C4-2B (cell line): Measurements from ENCODE around the gene ADAMTS15.

Experiments
- H3K27ac ChIP-seq: fragments of 450-650 bp; 2 replicates; pipeline ENCODE4 v1.5.1; 2017
- CTCF ChIP-seq: fragments of 450-650 bp; conservative IDR thresholded peaks from 2 replicates; pipeline ENCODE4 v1.5.1; 2017; ENCODE audit warnings: mild to moderate bottlenecking
- ZFX ChIP-seq: fragments of 450-650 bp; IDR thresholded peaks from 2 replicates; pipeline ENCODE4 v1.6.1; 2017

Gene ADAMTS15

GRCh38 chr11:130477586-130478203, 29.2 kb downstream of the ADAMTS15 start:
- TF ChIP-seq CTCF (no peak), ZFX (no peak)

GRCh38 chr11:130478204-130478701, 29.8 kb downstream of the ADAMTS15 start:
- no peak overlapping the region for H3K27ac ChIP-seq
- no peak for TF ChIP-seq ZFX
- TF ChIP-seq CTCF: no peak

More at GRCh38 chr11:130477586-130478203, 29.2 kb downstream of the ADAMTS15 start:
- H3K27ac ChIP-seq: no peak overlapping the region

GRCh38 chr11:130478881-130479280, 30.4 kb downstream of the ADAMTS15 start:
- TF ChIP-seq CTCF (no peak), ZFX (no peak)
- H3K27ac ChIP-seq: no peak overlapping the region

GRCh38 chr11:130480186-130480585, 31.7 kb downstream of the ADAMTS15 start:
- TF ChIP-seq CTCF (no peak), ZFX (no peak)
- H3K27ac ChIP-seq: no peak overlapping the region

- no peak for TF ChIP-seq CTCF
- no peak for TF ChIP-seq ZFX
- H3K27ac ChIP-seq: no peak overlapping the region
Observed at GRCh38 chr11:130480711-130481140, 32.3 kb downstream of the ADAMTS15 start.

GRCh38 chr11:130483124-130483523, 34.7 kb downstream of the ADAMTS15 start:
- no peak for TF ChIP-seq CTCF
- TF ChIP-seq ZFX: no peak
- H3K27ac ChIP-seq: no peak overlapping the region

GRCh38 chr11:130485983-130486382, 37.5 kb downstream of the ADAMTS15 start:
- H3K27ac ChIP-seq: no peak overlapping the region
- TF ChIP-seq CTCF (no peak), ZFX (no peak)
